Common myeloid progenitor, CD34-positive (primary cell): ENCODE measurements around the gene NUBPL.

Experiments used
- CTCF ChIA-PET: fragments of 350-600 bp; sonication (Branson Sonifier 250); formaldehyde crosslinking; loops from one replicate; lab custom pipeline; 2021; ENCODE audit warnings: antibody characterized with exemption; lab: Charles Lee
- POLR2A ChIA-PET: fragments of 350-600 bp; sonication (Branson Sonifier 250); formaldehyde crosslinking; loops from one replicate; lab custom pipeline; 2021; ENCODE audit warnings: antibody characterized with exemption; lab: Charles Lee
- DNase-seq, 3 donors: peaks; one replicate each; pipeline versions ENCODE4 v3.0.0 to v3.0.0-alpha.2; 2013
- H3K27ac ChIP-seq, 2 experiments: 1 replicate in 1 of 2; 2 replicates in 1 of 2; pipeline ENCODE4 v1.7.0; 2013; ENCODE audit warnings: inconsistent platforms in 2 of 2, low read length in 2 of 2, mild to moderate bottlenecking in 2 of 2, low read depth in 1 of 2, moderate library complexity in 1 of 2; ENCODE audit not compliant: severe bottlenecking in 2 of 2, insufficient read depth in 1 of 2, poor library complexity in 1 of 2
- H3K27me3 ChIP-seq, 5 experiments: replicated peaks in 2 of 5; 1 replicate in 3 of 5; 2 replicates in 2 of 5; pipeline versions ENCODE4 v1.6.1 to v1.7.0; 2013; ENCODE audit warnings: low read length in 4 of 5, mild to moderate bottlenecking in 2 of 5, moderate library complexity in 2 of 5, inconsistent platforms in 1 of 5; ENCODE audit not compliant: insufficient read depth in 5 of 5, control insufficient read depth in 4 of 5
- H3K36me3 ChIP-seq, 4 experiments: 1 replicate in 2 of 4; 2 replicates in 2 of 4; pipeline versions ENCODE4 v1.6.1 to v1.7.0; 2013; ENCODE audit warnings: low read length in 3 of 4, control low read depth in 1 of 4, mild to moderate bottlenecking in 1 of 4; ENCODE audit not compliant: control insufficient read depth in 4 of 4, insufficient read depth in 4 of 4
- H3K4me1 ChIP-seq, 4 experiments: 1 replicate in 3 of 4; 2 replicates in 1 of 4; pipeline versions ENCODE4 v1.6.1 to v1.7.1; 2013; ENCODE audit warnings: low read length in 3 of 4, mild to moderate bottlenecking in 3 of 4, control low read depth in 1 of 4, inconsistent platforms in 1 of 4, moderate library complexity in 1 of 4; ENCODE audit not compliant: control insufficient read depth in 4 of 4, insufficient read depth in 4 of 4; ENCODE audit errors: control extremely low read depth in 1 of 4
- H3K4me3 ChIP-seq, 7 experiments: 1 replicate in 4 of 7; 2 replicates in 3 of 7; pipeline versions ENCODE4 v1.5.1 to v1.7.0; 2013; ENCODE audit warnings: mild to moderate bottlenecking in 7 of 7, low read length in 6 of 7, moderate library complexity in 6 of 7, inconsistent platforms in 2 of 7, low read depth in 2 of 7, control low read depth in 1 of 7; ENCODE audit not compliant: insufficient read depth in 4 of 7, control insufficient read depth in 1 of 7; ENCODE audit errors: extremely low read depth in 1 of 7
- H3K9me3 ChIP-seq, 5 experiments: 1 replicate in 4 of 5; 2 replicates in 1 of 5; pipeline versions ENCODE4 v1.6.1 to v1.7.1; 2013; ENCODE audit warnings: low read length in 4 of 5, mild to moderate bottlenecking in 2 of 5, inconsistent platforms in 1 of 5, low read depth in 1 of 5, moderate library complexity in 1 of 5; ENCODE audit not compliant: control insufficient read depth in 4 of 5, insufficient read depth in 2 of 5; ENCODE audit errors: control extremely low read depth in 1 of 5
- WGBS: methylation state at CpG from one replicate; pipeline ENCODE4 v1.1.5; 2013; ENCODE audit not compliant: insufficient coverage; 5-methylcytosine and 5-hydroxymethylcytosine counted together

The NUBPL gene

DNA sequence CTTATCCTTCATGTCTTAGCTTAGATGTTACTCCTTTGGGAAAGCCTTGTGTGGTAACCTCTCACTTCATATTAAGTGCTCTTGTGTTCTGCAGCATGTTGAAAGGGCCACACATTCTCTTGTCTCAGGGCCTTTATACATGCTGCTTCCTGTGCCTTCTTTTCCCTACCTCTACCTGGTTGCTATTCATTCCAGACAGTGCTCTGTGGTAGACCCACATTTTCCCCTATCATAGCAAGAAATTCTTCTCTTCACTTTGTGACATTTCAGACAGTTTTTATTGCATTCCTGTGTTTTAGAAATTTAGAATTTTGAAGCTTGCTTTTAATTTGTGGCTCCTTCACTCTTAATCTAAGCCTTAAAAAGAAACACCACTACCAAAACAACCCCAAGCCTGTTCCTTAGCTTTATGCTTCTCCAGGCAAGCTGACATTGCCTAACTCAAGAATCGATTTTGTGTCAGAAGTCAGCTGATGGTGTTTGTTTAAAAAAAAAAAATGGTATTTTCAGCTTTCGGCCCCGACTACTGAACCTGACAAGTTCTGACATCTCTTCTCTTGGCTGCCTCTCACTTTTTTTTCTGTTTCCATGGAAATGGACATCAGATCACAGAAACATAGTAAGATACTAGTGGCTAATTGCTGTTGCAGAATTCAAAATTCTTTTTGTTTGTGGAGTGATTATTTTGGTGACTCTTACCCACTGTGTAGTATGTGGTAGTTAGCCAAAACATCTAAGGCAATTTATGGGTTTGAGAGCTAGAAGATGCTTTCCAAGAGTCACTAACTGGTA lies 156.3 kb downstream of the NUBPL start:
- Histone ChIP-seq H3K9me3 (peaks cover 0 to 6% (median 0%) of the 10 kb centered on the region in 5 experiments), H3K4me3 (no peak overlapping the region), H3K27me3 (no peaks in the 10 kb centered on the region), H3K27ac (no peak overlapping the region), H3K4me1 (no peaks in the 10 kb centered on the region), H3K36me3 (no peaks in the 10 kb centered on the region)
- DNase-seq: no peak
- WGBS: 100% methylated on average over 2 of the region's 3 CpGs
- ChIA-PET POLR2A (no interaction called here), CTCF (no interaction called here)

DNA sequence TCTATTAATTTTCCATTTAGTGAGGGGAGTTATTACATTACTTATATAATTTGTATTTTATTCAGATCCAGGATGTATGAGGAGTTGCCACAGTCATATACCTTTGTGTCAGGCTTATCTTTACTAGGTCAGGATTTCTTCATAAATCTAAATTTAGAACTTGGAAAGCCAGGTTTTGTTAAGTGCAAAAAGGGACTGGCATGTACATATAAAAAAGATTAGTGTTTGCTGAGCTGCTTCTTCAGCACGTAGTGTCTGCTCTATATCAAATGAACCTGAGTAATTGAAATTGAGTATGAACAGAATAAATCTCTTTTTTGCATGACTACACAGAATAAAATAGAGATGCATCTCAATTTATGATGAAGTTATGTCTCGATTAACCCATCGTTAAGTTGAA lies 157.4 kb downstream of the NUBPL start:
- ChIA-PET POLR2A (no interaction called here), CTCF (no interaction called here)
- no CpG with 5 or more reads among the region's 3 CpGs for WGBS
- Histone ChIP-seq H3K9me3 (peaks cover 0 to 6% (median 2%) of the 10 kb centered on the region in 5 experiments), H3K4me3 (no peak overlapping the region), H3K27ac (no peak overlapping the region), H3K36me3 (no peaks in the 10 kb centered on the region), H3K27me3 (no peaks in the 10 kb centered on the region), H3K4me1 (no peaks in the 10 kb centered on the region)
- no peak for DNase-seq

DNA sequence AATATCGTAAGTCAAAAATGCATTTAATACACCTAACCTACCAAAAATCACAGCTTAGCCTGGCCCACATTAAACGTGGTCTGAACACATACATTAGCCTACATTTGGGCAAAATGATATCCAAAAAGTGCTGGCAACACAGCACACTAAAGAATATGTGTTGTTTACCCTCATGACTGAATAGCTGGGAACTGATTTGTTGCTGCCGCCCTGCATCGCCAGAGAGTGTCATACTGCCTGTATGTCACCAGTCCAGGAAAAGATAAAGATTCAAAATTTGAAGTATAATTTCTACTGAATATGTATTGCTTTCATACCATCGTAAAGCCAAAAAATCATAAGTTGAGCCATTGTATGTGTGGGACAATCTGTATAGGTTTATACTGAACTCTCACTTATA lies 157.8 kb downstream of the NUBPL start:
- DNase-seq: no peak
- no peak overlapping the region for H3K4me3 ChIP-seq
- H3K27ac ChIP-seq: no peak overlapping the region
- POLR2A ChIA-PET: no interaction called here
- CTCF ChIA-PET: no interaction called here
- WGBS: no CpG with 5 or more reads among the region's 5 CpGs
- peaks cover 0 to 6% (median 2%) of the 10 kb centered on the region in 5 experiments for H3K9me3 ChIP-seq
- no peaks in the 10 kb centered on the region for H3K36me3 ChIP-seq
- H3K27me3 ChIP-seq: no peaks in the 10 kb centered on the region
- no peaks in the 10 kb centered on the region for H3K4me1 ChIP-seq

DNA sequence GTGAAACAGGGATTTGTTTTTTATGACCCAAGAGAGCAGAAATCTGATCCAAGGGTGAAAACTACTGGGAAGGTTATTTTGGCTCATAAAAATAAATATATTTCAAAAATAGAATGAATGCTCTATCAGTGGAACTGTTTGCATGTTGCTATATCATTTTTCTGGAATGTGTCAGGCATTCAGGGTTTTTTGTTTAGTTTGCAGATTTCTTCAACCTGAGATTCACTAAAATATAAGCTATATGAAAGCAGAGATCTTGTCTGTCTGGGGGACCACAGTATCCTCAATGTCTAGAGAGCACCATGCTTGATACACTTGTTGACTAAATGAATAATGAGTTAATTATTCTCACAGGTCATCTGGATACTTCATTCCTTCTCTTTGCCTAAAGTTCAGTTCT lies 165.1 kb downstream of the NUBPL start:
- H3K27ac ChIP-seq: no peak overlapping the region
- no peaks in the 10 kb centered on the region for H3K4me1 ChIP-seq
- H3K4me3 ChIP-seq: no peak overlapping the region
- H3K36me3 ChIP-seq: peaks cover 0 to 8% (median 3%) of the 10 kb centered on the region in 4 experiments
- POLR2A ChIA-PET: no interaction called here
- peaks cover 4 to 22% (median 8%) of the 10 kb centered on the region in 5 experiments for H3K9me3 ChIP-seq
- DNase-seq: no peak
- CTCF ChIA-PET: no interaction called here
- no peaks in the 10 kb centered on the region for H3K27me3 ChIP-seq

DNA sequence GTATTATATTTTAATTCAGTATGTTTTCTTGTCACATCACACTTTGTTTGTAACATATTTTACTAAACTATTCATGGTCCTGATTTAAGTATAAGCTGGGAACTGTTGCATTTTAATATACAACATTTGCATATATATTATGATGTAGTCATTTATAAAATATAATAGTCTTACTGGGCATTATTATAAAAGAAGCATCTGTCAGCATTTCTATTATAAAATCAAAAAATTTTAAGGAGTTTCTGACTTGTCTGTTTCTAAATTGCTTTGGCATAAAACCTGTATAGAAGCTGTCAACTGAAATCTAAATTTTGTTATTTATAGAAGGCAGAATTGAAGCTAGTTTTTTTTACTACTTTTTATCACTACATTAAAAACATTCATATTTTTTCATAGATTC lies 166.6 kb downstream of the NUBPL start:
- Histone ChIP-seq H3K9me3 (peaks cover 0 to 27% (median 4%) of the 10 kb centered on the region in 5 experiments), H3K4me3 (no peak overlapping the region), H3K4me1 (no peaks in the 10 kb centered on the region), H3K27ac (no peak overlapping the region), H3K36me3 (peaks cover 0 to 9% (median 4%) of the 10 kb centered on the region in 4 experiments), H3K27me3 (no peaks in the 10 kb centered on the region)
- ChIA-PET POLR2A (no interaction called here), CTCF (no interaction called here)
- no peak for DNase-seq

DNA sequence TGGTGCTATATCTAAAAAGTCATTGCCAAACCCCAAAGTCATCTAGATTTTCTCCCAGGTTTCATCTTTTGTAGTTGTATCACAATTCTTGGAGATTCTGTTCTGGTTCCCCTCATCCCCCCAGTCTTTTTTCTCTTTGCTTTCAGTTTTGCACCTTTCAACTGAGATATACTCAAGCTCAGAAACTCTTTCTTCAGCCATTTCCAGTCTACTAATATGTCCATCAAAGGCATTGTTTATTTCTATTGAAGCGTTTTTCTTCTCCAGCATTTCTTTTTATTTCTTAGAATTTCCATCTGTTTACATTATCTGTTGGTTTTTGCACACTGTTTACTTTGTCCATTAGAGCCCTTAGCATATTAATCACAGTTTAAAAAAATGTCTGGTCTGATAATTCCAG lies 179.5 kb downstream of the NUBPL start:
- 86% methylated on average over 1 of the region's 1 CpG for WGBS
- Histone ChIP-seq H3K4me1 (no peaks in the 10 kb centered on the region), H3K27me3 (no peaks in the 10 kb centered on the region), H3K36me3 (peaks cover 0 to 4% (median 0%) of the 10 kb centered on the region in 4 experiments), H3K4me3 (no peak overlapping the region), H3K27ac (no peak overlapping the region), H3K9me3 (peaks cover 0 to 14% (median 2%) of the 10 kb centered on the region in 5 experiments)
- POLR2A ChIA-PET: no interaction called here
- CTCF ChIA-PET: no interaction called here
- no peak for DNase-seq

DNA sequence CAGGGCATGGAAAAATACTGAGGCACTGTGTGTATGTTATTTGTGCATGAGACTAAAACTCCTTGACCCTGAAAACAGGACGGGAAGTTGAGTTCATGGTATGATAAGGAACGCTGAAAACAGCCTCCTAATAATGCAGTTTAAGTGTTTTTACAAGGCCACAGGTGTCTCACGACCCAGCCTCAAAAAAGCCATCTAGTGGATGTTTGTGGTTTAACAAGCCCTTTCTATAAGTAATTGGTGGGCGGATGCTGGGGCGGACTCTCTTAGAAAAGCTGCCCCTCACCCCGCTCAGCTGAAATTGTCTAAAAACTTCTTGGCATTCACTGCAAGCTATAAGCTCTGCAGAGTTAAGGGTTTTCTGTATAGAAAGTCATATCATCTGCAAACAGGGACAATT lies 184.5 kb downstream of the NUBPL start:
- Histone ChIP-seq H3K9me3 (peaks cover 5 to 36% (median 14%) of the 10 kb centered on the region in 5 experiments), H3K4me1 (no peaks in the 10 kb centered on the region), H3K36me3 (no peaks in the 10 kb centered on the region), H3K27ac (no peak overlapping the region), H3K27me3 (no peaks in the 10 kb centered on the region), H3K4me3 (no peak overlapping the region)
- ChIA-PET CTCF (no interaction called here), POLR2A (no interaction called here)
- no peak for DNase-seq
- 98% methylated on average over 6 of the region's 6 CpGs for WGBS
